ENCODE measurements around the gene SDR42E2.

The SDR42E2 gene

GRCh38 chr16:22183335-22183734 is 21.0 kb downstream of the SDR42E2 start:
- Histone ChIP-seq H3K27me3 (ENCODE audit: insufficient read depth, low read length, poor library complexity) (no peaks in the 10 kb centered on the region), H4K20me1 (ENCODE audit: insufficient read depth, low read length) (no peaks in the 10 kb centered on the region), H3K27ac (ENCODE audit: low read length) (no peak overlapping the region), H2AFZ (ENCODE audit: low read depth, low read length) (no peak overlapping the region), H3K9me3 (ENCODE audit: insufficient read depth, low read length, severe bottlenecking) (no peaks in the 10 kb centered on the region), H3K9ac (ENCODE audit: low read depth, low read length) (no peak overlapping the region), H3K4me3 (ENCODE audit: low read depth in 1 of 2, low read length in 2 of 2) (no peak overlapping the region), H3K4me1 (ENCODE audit: insufficient read depth, low read length) (peaks cover 3% of the 10 kb centered on the region), H3K4me2 (ENCODE audit: insufficient read depth, low read length) (no peak overlapping the region), H3K36me3 (ENCODE audit: insufficient read depth, low read length) (no peaks in the 10 kb centered on the region), H3K79me2 (ENCODE audit: insufficient read depth, low read length) (no peaks in the 10 kb centered on the region)
- ATAC-seq (ENCODE audit: insufficient read depth, low read depth) (no peak), DNase-seq (no peak)
- TF ChIP-seq CTCF (IDR thresholded peaks at IDR 0.05; ENCODE audit: borderline replicate concordance, extremely low read depth, low read length, poor library complexity, severe bottlenecking): no peak
- no peak for TF ChIP-seq EZH2 (IDR thresholded peaks at IDR 0.05; ENCODE audit: borderline replicate concordance, low read depth, low read length, severe bottlenecking)

- no peak overlapping the region for H3K9ac ChIP-seq (ENCODE audit: low read depth, low read length)
Observed at GRCh38 chr16:22183901-22184614, 21.8 kb downstream of the SDR42E2 start.

GRCh38 chr16:22184615-22184968 is 22.3 kb downstream of the SDR42E2 start:
- no peak overlapping the region for H2AFZ ChIP-seq (ENCODE audit: low read depth, low read length)
- no peak for DNase-seq

More at GRCh38 chr16:22183901-22184614, 21.8 kb downstream of the SDR42E2 start:
- Histone ChIP-seq H2AFZ (ENCODE audit: low read depth, low read length) (no peak overlapping the region), H3K27ac (ENCODE audit: low read length) (no peak overlapping the region), H3K9me3 (ENCODE audit: insufficient read depth, low read length, severe bottlenecking) (no peaks in the 10 kb centered on the region), H3K36me3 (ENCODE audit: insufficient read depth, low read length) (no peaks in the 10 kb centered on the region), H3K4me1 (ENCODE audit: insufficient read depth, low read length) (peaks cover 10% of the 10 kb centered on the region), H3K4me2 (ENCODE audit: insufficient read depth, low read length) (no peak overlapping the region), H3K79me2 (ENCODE audit: insufficient read depth, low read length) (no peaks in the 10 kb centered on the region), H3K27me3 (ENCODE audit: insufficient read depth, low read length, poor library complexity) (no peaks in the 10 kb centered on the region), H3K4me3 (ENCODE audit: low read depth in 1 of 2, low read length in 2 of 2) (no peak overlapping the region), H4K20me1 (ENCODE audit: insufficient read depth, low read length) (no peaks in the 10 kb centered on the region)
- DNase-seq (peak; percentile 37), ATAC-seq (ENCODE audit: insufficient read depth, low read depth) (peak; percentile 68)
- TF ChIP-seq CTCF (IDR thresholded peaks at IDR 0.05; ENCODE audit: borderline replicate concordance, extremely low read depth, low read length, poor library complexity, severe bottlenecking): peak; percentile 41
- no peak for TF ChIP-seq EZH2 (IDR thresholded peaks at IDR 0.05; ENCODE audit: borderline replicate concordance, low read depth, low read length, severe bottlenecking)

More at GRCh38 chr16:22184615-22184968, 22.3 kb downstream of the SDR42E2 start:
- no peak for ATAC-seq (ENCODE audit: insufficient read depth, low read depth)
- H3K4me2 ChIP-seq (ENCODE audit: insufficient read depth, low read length): no peak overlapping the region
- H3K4me3 ChIP-seq (ENCODE audit: low read depth in 1 of 2, low read length in 2 of 2): no peak overlapping the region
- H3K9me3 ChIP-seq (ENCODE audit: insufficient read depth, low read length, severe bottlenecking): no peaks in the 10 kb centered on the region
- H3K36me3 ChIP-seq (ENCODE audit: insufficient read depth, low read length): no peaks in the 10 kb centered on the region
- no peaks in the 10 kb centered on the region for H3K27me3 ChIP-seq (ENCODE audit: insufficient read depth, low read length, poor library complexity)
- H3K9ac ChIP-seq (ENCODE audit: low read depth, low read length): no peak overlapping the region
- H4K20me1 ChIP-seq (ENCODE audit: insufficient read depth, low read length): no peaks in the 10 kb centered on the region
- H3K79me2 ChIP-seq (ENCODE audit: insufficient read depth, low read length): no peaks in the 10 kb centered on the region
- no peak overlapping the region for H3K27ac ChIP-seq (ENCODE audit: low read length)
- TF ChIP-seq EZH2 (IDR thresholded peaks at IDR 0.05; ENCODE audit: borderline replicate concordance, low read depth, low read length, severe bottlenecking) (no peak), CTCF (IDR thresholded peaks at IDR 0.05; ENCODE audit: borderline replicate concordance, extremely low read depth, low read length, poor library complexity, severe bottlenecking) (no peak)
- H3K4me1 ChIP-seq (ENCODE audit: insufficient read depth, low read length): peaks cover 15% of the 10 kb centered on the region
